ENCODE measurements around the gene ANO10.

ANO10 gene

GRCh38 chr3:43341788-43342187 is 280.0 kb downstream of the ANO10 start:
- TF ChIP-seq ZNF214 (tag by site-specific recombination; IDR thresholded peaks at IDR 0.05; ENCODE audit: borderline replicate concordance) (no peak), SCRT2 (tag by site-specific recombination; IDR thresholded peaks at IDR 0.05) (no peak), ZNF560 (tag by site-specific recombination; IDR thresholded peaks at IDR 0.05; ENCODE audit: borderline replicate concordance) (no peak), ZNF624 (tag by site-specific recombination; IDR thresholded peaks at IDR 0.05) (no peak), ZNF366 (tag by site-specific recombination; conservative IDR thresholded peaks at IDR 0.05) (no peak), FEZF1 (tag by site-specific recombination; IDR thresholded peaks at IDR 0.05) (no peak), ZNF184 (tag by site-specific recombination; IDR thresholded peaks at IDR 0.05) (no peak), ZNF561 (tag by site-specific recombination; IDR thresholded peaks at IDR 0.05; ENCODE audit: borderline replicate concordance) (no peak), YY1 (tag by site-specific recombination; IDR thresholded peaks at IDR 0.05) (no peak), ZNF501 (tag by site-specific recombination; IDR thresholded peaks at IDR 0.05) (no peak), ZNF2 (tag by site-specific recombination; IDR thresholded peaks at IDR 0.05) (no peak), ZNF26 (tag by site-specific recombination; IDR thresholded peaks at IDR 0.05) (no peak), ZFHX2 (tag by site-specific recombination; conservative IDR thresholded peaks at IDR 0.05) (no peak), SETDB1 (IDR thresholded peaks at IDR 0.05; ENCODE audit: insufficient read length, low read length) (no peak), ZNF776 (tag by site-specific recombination; IDR thresholded peaks at IDR 0.05; ENCODE audit: borderline replicate concordance) (no peak), ZNF513 (tag by site-specific recombination; IDR thresholded peaks at IDR 0.05) (no peak), ZNF148 (tag by site-specific recombination; IDR thresholded peaks at IDR 0.05; ENCODE audit: borderline replicate concordance) (no peak), ZNF10 (tag by site-specific recombination; IDR thresholded peaks at IDR 0.05) (no peak), MEIS1 (CRISPR knock-in tag; IDR thresholded peaks at IDR 0.05; ENCODE audit: borderline replicate concordance) (no peak)
- Histone ChIP-seq H3K9me3 (ENCODE audit: control insufficient read depth, insufficient read depth, low read depth, low read length) (no peaks in the 10 kb centered on the region), H3K27ac (ENCODE audit: extremely low read depth, low read depth, low read length) (no peak overlapping the region), H3K36me3 (ENCODE audit: control insufficient read depth in 2 of 2, insufficient read depth in 1 of 2, low read length in 2 of 2) (peaks cover 0 to 72% of the 10 kb centered on the region in 2 experiments; a peak in 1 of 3 replicates), H3K4me3 (ENCODE audit: low read depth, low read length) (no peak overlapping the region), H3K4me1 (ENCODE audit: control insufficient read depth, insufficient read depth, low read length) (no peaks in the 10 kb centered on the region)
- ChIA-PET POLR2A (no interaction called here), CTCF (no interaction called here)

- Histone ChIP-seq H3K4me3 (ENCODE audit: low read depth, low read length) (no peak overlapping the region), H3K9me3 (ENCODE audit: control insufficient read depth, insufficient read depth, low read depth, low read length) (no peaks in the 10 kb centered on the region), H3K4me1 (ENCODE audit: control insufficient read depth, insufficient read depth, low read length) (no peaks in the 10 kb centered on the region), H3K27ac (ENCODE audit: extremely low read depth, low read depth, low read length) (no peak overlapping the region), H3K36me3 (ENCODE audit: control insufficient read depth in 2 of 2, insufficient read depth in 1 of 2, low read length in 2 of 2) (peaks cover 0 to 72% of the 10 kb centered on the region in 2 experiments; a peak in 1 of 3 replicates)
- ChIA-PET POLR2A (no interaction called here), CTCF (no interaction called here)
- TF ChIP-seq HOXD13 (CRISPR knock-in tag; IDR thresholded peaks at IDR 0.05; ENCODE audit: borderline replicate concordance) (no peak), ZNF404 (tag by site-specific recombination; IDR thresholded peaks at IDR 0.05) (no peak), ZNF776 (tag by site-specific recombination; IDR thresholded peaks at IDR 0.05; ENCODE audit: borderline replicate concordance) (no peak), ZNF514 (tag by site-specific recombination; IDR thresholded peaks at IDR 0.05) (no peak), ZNF394 (tag by site-specific recombination; IDR thresholded peaks at IDR 0.05; ENCODE audit: borderline replicate concordance) (no peak), ZNF837 (tag by site-specific recombination; IDR thresholded peaks at IDR 0.05) (no peak), ZSCAN4 (tag by site-specific recombination; IDR thresholded peaks at IDR 0.05) (no peak), ZFP3 (tag by site-specific recombination; IDR thresholded peaks at IDR 0.05; ENCODE audit: low read depth) (no peak), ZNF785 (tag by site-specific recombination; IDR thresholded peaks at IDR 0.05) (no peak), BCL6B (tag by site-specific recombination; IDR thresholded peaks at IDR 0.05) (no peak), ZNF555 (tag by site-specific recombination; conservative IDR thresholded peaks at IDR 0.05) (no peak), ZNF791 (tag by site-specific recombination; IDR thresholded peaks at IDR 0.05) (no peak)
Observed at GRCh38 chr3:43340403-43340802, 281.4 kb downstream of the ANO10 start.
